HepG2 (cell line): ENCODE results near the gene APC2. TPM values are rescaled to one million over a fixed set of nuclear protein-coding genes. Genes with fewer than 3 reads are reported as not detected.

Experiments
- ARID4A ChIP-seq: sonication (generic); formaldehyde crosslinking; IDR thresholded peaks from 2 replicates; pipeline ENCODE4 v1.5.0; 2020; ENCODE audit warnings: mild to moderate bottlenecking, missing genetic modification reagents, borderline replicate concordance
- ATRX ChIP-seq: sonication (generic); formaldehyde crosslinking; IDR thresholded peaks from 2 replicates; pipeline ENCODE4 v1.4.0; 2020; ENCODE audit warnings: missing genetic modification reagents, borderline replicate concordance
- FOSL2 ChIP-seq: sonication (generic); formaldehyde crosslinking; IDR thresholded peaks from 2 replicates; pipeline ENCODE4 v1.4.0; 2020; ENCODE audit warnings: missing genetic modification reagents
- HDAC1 ChIP-seq: sonication (generic); formaldehyde crosslinking; IDR thresholded peaks from 2 replicates; pipeline ENCODE4 v1.5.1; 2020; ENCODE audit warnings: mild to moderate bottlenecking, missing genetic modification reagents
- MTERF4 ChIP-seq: sonication (generic); formaldehyde crosslinking; IDR thresholded peaks from 2 replicates; pipeline ENCODE4 v1.8.0; 2023; ENCODE audit warnings: mild to moderate bottlenecking, missing genetic modification reagents
- MYC ChIP-seq: sonication (generic); formaldehyde crosslinking; IDR thresholded peaks from 2 replicates; pipeline ENCODE4 v1.9.0; 2021; ENCODE audit warnings: missing genetic modification reagents, borderline replicate concordance
- NRL ChIP-seq: sonication (generic); formaldehyde crosslinking; IDR thresholded peaks from 2 replicates; pipeline ENCODE4 v1.5.0; 2020; ENCODE audit warnings: missing genetic modification reagents, mild to moderate bottlenecking, moderate library complexity, borderline replicate concordance
- PHF20 ChIP-seq: sonication (generic); formaldehyde crosslinking; IDR thresholded peaks from 2 replicates; pipeline ENCODE4 v1.5.0; 2020; ENCODE audit warnings: mild to moderate bottlenecking, missing genetic modification reagents
- SP4 ChIP-seq: sonication (generic); formaldehyde crosslinking; IDR thresholded peaks from 2 replicates; pipeline ENCODE4 v1.8.1; 2023; ENCODE audit warnings: mild to moderate bottlenecking, missing genetic modification reagents
- ZGPAT ChIP-seq: IDR thresholded peaks from 2 replicates; pipeline ENCODE4 v1.6.1; 2016; ENCODE audit warnings: mild to moderate bottlenecking
- polyA plus RNA-seq, 8 experiments: library from polyadenylated mRNA; depleted of rRNA in 3 of 8; stranded (reverse) in 7 of 8; unstranded in 1 of 8; fragments of >200 nt; fragmentation: Illumina TruSeq in 4 of 8; extraction: Trizol in 4 of 8; gene quantifications; 2 replicates each; pipeline versions ENCODE4 v1.2.1 to v1.2.3, GENCODE V29; 2011 to 2016; ENCODE audit warnings: low read depth in 4 of 8, missing spikeins in 1 of 8, mixed read lengths in 1 of 8; ENCODE audit not compliant: insufficient read depth in 1 of 8
- total RNA-seq, 5 experiments: library from RNA; depleted of rRNA; stranded (reverse); fragments of >200 nt; fragmentation: Illumina TruSeq; extraction: Trizol; gene quantifications; 2 replicates each; pipeline ENCODE4 v1.2.3, GENCODE V29; 2016; ENCODE audit warnings: low read depth in 1 of 5
- TF ChIP-seq, protein P1 (sequence below): sonication (generic); formaldehyde crosslinking; IDR thresholded peaks from 2 replicates; pipeline ENCODE4 v1.5.1; 2020; ENCODE audit warnings: mild to moderate bottlenecking, missing genetic modification reagents, moderate library complexity
- TF ChIP-seq, protein P2 (sequence below): sonication (generic); formaldehyde crosslinking; IDR thresholded peaks from 2 replicates; pipeline ENCODE4 v1.4.0; 2020; ENCODE audit warnings: mild to moderate bottlenecking, missing genetic modification reagents, borderline replicate concordance

APC2 gene
- total and polyA plus RNA-seq, 2 of the 13 experiments (the other 11 are each of a cell fraction or from before 2014, with no cell fraction given): 0.08 to 0.22 TPM

DNA sequence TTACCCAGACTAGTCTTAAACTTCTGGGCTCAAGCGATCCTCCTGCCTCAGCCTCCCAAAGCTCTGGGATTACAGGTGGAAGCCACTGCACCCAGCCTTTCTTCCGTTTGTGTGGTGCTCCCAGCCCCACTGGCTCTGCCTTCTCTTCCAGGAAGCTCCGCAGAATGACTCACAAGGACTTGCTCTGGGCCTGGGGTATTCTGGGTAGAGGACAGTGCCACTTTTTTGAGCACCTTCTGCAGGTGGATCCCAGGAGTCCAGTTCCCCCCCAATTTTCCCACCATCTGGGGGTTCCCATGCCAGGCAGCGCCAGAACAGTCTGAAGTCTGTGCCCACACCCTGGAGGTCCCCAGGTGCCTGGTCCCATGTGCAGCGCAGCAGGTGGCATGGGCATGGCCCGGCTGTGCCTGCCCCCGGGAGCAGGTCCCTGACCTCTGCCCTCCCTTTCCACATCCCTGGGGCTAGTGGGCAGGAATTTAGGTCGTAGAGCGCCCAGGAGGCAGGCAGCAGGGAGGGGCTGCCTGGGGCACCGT, 42.6 kb downstream of the APC2 start (continued):
- TF ChIP-seq, protein P1, sequence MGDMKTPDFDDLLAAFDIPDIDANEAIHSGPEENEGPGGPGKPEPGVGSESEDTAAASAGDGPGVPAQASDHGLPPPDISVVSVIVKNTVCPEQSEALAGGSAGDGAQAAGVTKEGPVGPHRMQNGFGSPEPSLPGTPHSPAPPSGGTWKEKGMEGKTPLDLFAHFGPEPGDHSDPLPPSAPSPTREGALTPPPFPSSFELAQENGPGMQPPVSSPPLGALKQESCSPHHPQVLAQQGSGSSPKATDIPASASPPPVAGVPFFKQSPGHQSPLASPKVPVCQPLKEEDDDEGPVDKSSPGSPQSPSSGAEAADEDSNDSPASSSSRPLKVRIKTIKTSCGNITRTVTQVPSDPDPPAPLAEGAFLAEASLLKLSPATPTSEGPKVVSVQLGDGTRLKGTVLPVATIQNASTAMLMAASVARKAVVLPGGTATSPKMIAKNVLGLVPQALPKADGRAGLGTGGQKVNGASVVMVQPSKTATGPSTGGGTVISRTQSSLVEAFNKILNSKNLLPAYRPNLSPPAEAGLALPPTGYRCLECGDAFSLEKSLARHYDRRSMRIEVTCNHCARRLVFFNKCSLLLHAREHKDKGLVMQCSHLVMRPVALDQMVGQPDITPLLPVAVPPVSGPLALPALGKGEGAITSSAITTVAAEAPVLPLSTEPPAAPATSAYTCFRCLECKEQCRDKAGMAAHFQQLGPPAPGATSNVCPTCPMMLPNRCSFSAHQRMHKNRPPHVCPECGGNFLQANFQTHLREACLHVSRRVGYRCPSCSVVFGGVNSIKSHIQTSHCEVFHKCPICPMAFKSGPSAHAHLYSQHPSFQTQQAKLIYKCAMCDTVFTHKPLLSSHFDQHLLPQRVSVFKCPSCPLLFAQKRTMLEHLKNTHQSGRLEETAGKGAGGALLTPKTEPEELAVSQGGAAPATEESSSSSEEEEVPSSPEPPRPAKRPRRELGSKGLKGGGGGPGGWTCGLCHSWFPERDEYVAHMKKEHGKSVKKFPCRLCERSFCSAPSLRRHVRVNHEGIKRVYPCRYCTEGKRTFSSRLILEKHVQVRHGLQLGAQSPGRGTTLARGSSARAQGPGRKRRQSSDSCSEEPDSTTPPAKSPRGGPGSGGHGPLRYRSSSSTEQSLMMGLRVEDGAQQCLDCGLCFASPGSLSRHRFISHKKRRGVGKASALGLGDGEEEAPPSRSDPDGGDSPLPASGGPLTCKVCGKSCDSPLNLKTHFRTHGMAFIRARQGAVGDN (CRISPR knock-in tag): peak; percentile 86
- TF ChIP-seq SP4 (CRISPR knock-in tag) (0 out of 2 replicates have a peak, but pooled peaks have one; percentile 8), ZGPAT (CRISPR knock-in tag) (peak; percentile 35; the same call in 1 of the 2 replicates), MYC (peak; percentile 34), ARID4A (0 out of 2 replicates have a peak, but pooled peaks have one; percentile 30), PHF20 (CRISPR knock-in tag) (no peak), FOSL2 (peak; percentile 87), MTERF4 (peak; percentile 39; the same call in 1 of the 2 replicates), HDAC1 (CRISPR knock-in tag) (no peak), NRL (CRISPR knock-in tag) (peak; percentile 50; the same call in 1 of the 2 replicates), ATRX (CRISPR knock-in tag) (no peak)
- TF ChIP-seq, protein P2, sequence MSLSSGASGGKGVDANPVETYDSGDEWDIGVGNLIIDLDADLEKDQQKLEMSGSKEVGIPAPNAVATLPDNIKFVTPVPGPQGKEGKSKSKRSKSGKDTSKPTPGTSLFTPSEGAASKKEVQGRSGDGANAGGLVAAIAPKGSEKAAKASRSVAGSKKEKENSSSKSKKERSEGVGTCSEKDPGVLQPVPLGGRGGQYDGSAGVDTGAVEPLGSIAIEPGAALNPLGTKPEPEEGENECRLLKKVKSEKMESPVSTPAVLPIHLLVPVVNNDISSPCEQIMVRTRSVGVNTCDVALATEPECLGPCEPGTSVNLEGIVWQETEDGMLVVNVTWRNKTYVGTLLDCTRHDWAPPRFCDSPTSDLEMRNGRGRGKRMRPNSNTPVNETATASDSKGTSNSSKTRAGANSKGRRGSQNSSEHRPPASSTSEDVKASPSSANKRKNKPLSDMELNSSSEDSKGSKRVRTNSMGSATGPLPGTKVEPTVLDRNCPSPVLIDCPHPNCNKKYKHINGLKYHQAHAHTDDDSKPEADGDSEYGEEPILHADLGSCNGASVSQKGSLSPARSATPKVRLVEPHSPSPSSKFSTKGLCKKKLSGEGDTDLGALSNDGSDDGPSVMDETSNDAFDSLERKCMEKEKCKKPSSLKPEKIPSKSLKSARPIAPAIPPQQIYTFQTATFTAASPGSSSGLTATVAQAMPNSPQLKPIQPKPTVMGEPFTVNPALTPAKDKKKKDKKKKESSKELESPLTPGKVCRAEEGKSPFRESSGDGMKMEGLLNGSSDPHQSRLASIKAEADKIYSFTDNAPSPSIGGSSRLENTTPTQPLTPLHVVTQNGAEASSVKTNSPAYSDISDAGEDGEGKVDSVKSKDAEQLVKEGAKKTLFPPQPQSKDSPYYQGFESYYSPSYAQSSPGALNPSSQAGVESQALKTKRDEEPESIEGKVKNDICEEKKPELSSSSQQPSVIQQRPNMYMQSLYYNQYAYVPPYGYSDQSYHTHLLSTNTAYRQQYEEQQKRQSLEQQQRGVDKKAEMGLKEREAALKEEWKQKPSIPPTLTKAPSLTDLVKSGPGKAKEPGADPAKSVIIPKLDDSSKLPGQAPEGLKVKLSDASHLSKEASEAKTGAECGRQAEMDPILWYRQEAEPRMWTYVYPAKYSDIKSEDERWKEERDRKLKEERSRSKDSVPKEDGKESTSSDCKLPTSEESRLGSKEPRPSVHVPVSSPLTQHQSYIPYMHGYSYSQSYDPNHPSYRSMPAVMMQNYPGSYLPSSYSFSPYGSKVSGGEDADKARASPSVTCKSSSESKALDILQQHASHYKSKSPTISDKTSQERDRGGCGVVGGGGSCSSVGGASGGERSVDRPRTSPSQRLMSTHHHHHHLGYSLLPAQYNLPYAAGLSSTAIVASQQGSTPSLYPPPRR (CRISPR knock-in tag): peak; percentile 49; the same call in 1 of the 2 replicates
